Vagina (tissue), 2 donors: Measurements from ENCODE around the gene ACOX3. TPM values are rescaled to one million over a fixed set of nuclear protein-coding genes. Genes with fewer than 3 reads are reported as not detected.

Experiments
- DNase-seq, 2 donors: peaks; one replicate each; pipeline ENCODE4 v3.0.0-alpha.2; 2017; ENCODE audit errors: extremely low spot score in 2 of 2
- H3K27ac ChIP-seq: fragments of 200-600 bp; sonication (generic); one replicate; pipeline ENCODE4 v1.5.1; 2019
- H3K27me3 ChIP-seq: fragments of 200-600 bp; sonication (generic); one replicate; pipeline ENCODE4 v1.5.1; 2019
- H3K36me3 ChIP-seq, 2 donors: fragments of 200-600 bp; sonication (generic); one replicate each; pipeline ENCODE4 v1.5.1; 2017 to 2019
- H3K4me1 ChIP-seq: fragments of 200-600 bp; sonication (generic); one replicate; pipeline ENCODE4 v1.5.1; 2019
- H3K4me3 ChIP-seq, 2 donors: fragments of 200-600 bp; sonication (generic); 1 replicate in 1 of 2; 2 replicates in 1 of 2; pipeline ENCODE4 v1.5.1; 2016 to 2019
- H3K9me3 ChIP-seq: fragments of 200-600 bp; sonication (generic); one replicate; pipeline ENCODE4 v1.5.1; 2019
- CTCF ChIP-seq, 3 experiments: fragments of 450-650 bp in 2 of 3; fragments of 200-600 bp in 1 of 3; sonication (generic) in 1 of 3; IDR thresholded peaks; one replicate each; pipeline ENCODE4 v1.5.1; 2017 to 2019; ENCODE audit warnings: antibody characterized with exemption in 3 of 3, mild to moderate bottlenecking in 2 of 3, moderate library complexity in 2 of 3
- POLR2A ChIP-seq, 2 donors: fragments of 450-650 bp; IDR thresholded peaks; one replicate each; pipeline ENCODE4 v1.6.1; 2017; ENCODE audit warnings: antibody characterized with exemption in 2 of 2, mild to moderate bottlenecking in 2 of 2, moderate library complexity in 2 of 2
- POLR2AphosphoS5 ChIP-seq, 2 donors: sonication (generic); formaldehyde crosslinking; IDR thresholded peaks; one replicate each; pipeline ENCODE4 v1.9.0; 2017; ENCODE audit warnings: antibody characterized with exemption in 2 of 2, mild to moderate bottlenecking in 2 of 2, low read depth in 1 of 2; ENCODE audit not compliant: insufficient read depth in 1 of 2
- intact Hi-C: fragments of 100-400 bp; cut with DNase I; formaldehyde crosslinking; loops from one replicate; pipeline ENCODE4 v1.15.1; 2023
- total RNA-seq: library from RNA; depleted of rRNA; stranded (reverse); fragments of >200 nt; gene quantifications from one replicate; pipeline ENCODE4 v1.2.3, GENCODE V29; 2016

Gene ACOX3
- total RNA-seq, 1 donor from 2014 or later: 46.9 TPM

- H3K9me3 ChIP-seq: no peaks in the 10 kb centered on the region
- no peaks in the 10 kb centered on the region for H3K27me3 ChIP-seq
- peaks cover 0 to 17% of the 10 kb centered on the region in 2 donors for H3K36me3 ChIP-seq
- H3K4me3 ChIP-seq: no peak overlapping the region
- DNase-seq: no peak
- TF ChIP-seq POLR2A (IDR thresholded peaks at IDR 0.05): no peak
- TF ChIP-seq CTCF (IDR thresholded peaks at IDR 0.05): no peak
- TF ChIP-seq POLR2AphosphoS5 (IDR thresholded peaks at IDR 0.05; ENCODE audit: insufficient read depth in 1 of 2, low read depth in 1 of 2): no peak
- intact Hi-C loops: no loop called here
- H3K27ac ChIP-seq: no peak overlapping the region
- H3K4me1 ChIP-seq: no peaks in the 10 kb centered on the region
Observed at GRCh38 chr4:8368061-8368481, 72.5 kb downstream of the ACOX3 start.

- Histone ChIP-seq H3K36me3 (peaks cover 0 to 11% of the 10 kb centered on the region in 2 donors), H3K27me3 (no peaks in the 10 kb centered on the region), H3K4me3 (no peak overlapping the region), H3K4me1 (no peaks in the 10 kb centered on the region), H3K27ac (no peak overlapping the region), H3K9me3 (no peaks in the 10 kb centered on the region)
- DNase-seq: no peak
- intact Hi-C loops: no loop called here
- TF ChIP-seq CTCF (IDR thresholded peaks at IDR 0.05): no peak
- TF ChIP-seq POLR2A (IDR thresholded peaks at IDR 0.05): no peak
- no peak for TF ChIP-seq POLR2AphosphoS5 (IDR thresholded peaks at IDR 0.05; ENCODE audit: insufficient read depth in 1 of 2, low read depth in 1 of 2)
Observed at GRCh38 chr4:8366601-8367000, 73.9 kb downstream of the ACOX3 start.

- no peak overlapping the region for H3K27ac ChIP-seq
- H3K4me3 ChIP-seq: no peak overlapping the region
- no peaks in the 10 kb centered on the region for H3K27me3 ChIP-seq
Observed at GRCh38 chr4:8365951-8366350, 74.6 kb downstream of the ACOX3 start.

GRCh38 chr4:8365353-8365752 lies 75.2 kb downstream of the ACOX3 start:
- no peak overlapping the region for H3K27ac ChIP-seq

More at GRCh38 chr4:8365951-8366350, 74.6 kb downstream of the ACOX3 start:
- peaks cover 0 to 11% of the 10 kb centered on the region in 2 donors for H3K36me3 ChIP-seq
- H3K9me3 ChIP-seq: no peaks in the 10 kb centered on the region
- intact Hi-C loops: no loop called here
- no peaks in the 10 kb centered on the region for H3K4me1 ChIP-seq
- no peak for DNase-seq
- TF ChIP-seq POLR2AphosphoS5 (IDR thresholded peaks at IDR 0.05; ENCODE audit: insufficient read depth in 1 of 2, low read depth in 1 of 2): no peak
- no peak for TF ChIP-seq POLR2A (IDR thresholded peaks at IDR 0.05)
- TF ChIP-seq CTCF (IDR thresholded peaks at IDR 0.05): no peak

More at GRCh38 chr4:8365353-8365752, 75.2 kb downstream of the ACOX3 start:
- Histone ChIP-seq H3K36me3 (peaks cover 0 to 11% of the 10 kb centered on the region in 2 donors), H3K9me3 (no peaks in the 10 kb centered on the region), H3K4me1 (no peaks in the 10 kb centered on the region), H3K27me3 (no peaks in the 10 kb centered on the region), H3K4me3 (no peak overlapping the region)
- no peak for DNase-seq
- intact Hi-C loops: no loop called here
- TF ChIP-seq POLR2AphosphoS5 (IDR thresholded peaks at IDR 0.05; ENCODE audit: insufficient read depth in 1 of 2, low read depth in 1 of 2) (no peak), POLR2A (IDR thresholded peaks at IDR 0.05) (no peak), CTCF (IDR thresholded peaks at IDR 0.05) (no peak)
